ENCODE measurements around the gene MYBL2.

DNA sequence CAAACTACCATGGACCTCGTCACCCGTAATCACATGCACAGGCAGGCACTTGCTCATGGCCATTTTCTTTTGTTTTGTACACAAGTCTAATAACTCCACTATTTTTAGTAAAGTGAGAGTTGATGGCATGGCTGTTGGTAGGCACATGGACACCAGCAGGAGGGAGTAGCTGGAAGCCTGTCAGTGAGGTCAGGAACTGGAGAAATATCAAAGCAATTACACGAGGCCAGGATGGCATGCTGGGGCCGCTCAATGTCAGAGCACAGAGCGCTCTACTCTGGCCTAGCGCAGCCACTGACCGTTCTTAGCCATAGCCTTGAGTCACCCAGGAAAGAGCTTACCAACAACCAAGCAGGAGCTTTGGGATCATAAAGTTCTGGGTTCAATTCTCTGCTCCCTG is 96.0 kb downstream of the MYBL2 start:
- TF ChIP-seq, protein P1, sequence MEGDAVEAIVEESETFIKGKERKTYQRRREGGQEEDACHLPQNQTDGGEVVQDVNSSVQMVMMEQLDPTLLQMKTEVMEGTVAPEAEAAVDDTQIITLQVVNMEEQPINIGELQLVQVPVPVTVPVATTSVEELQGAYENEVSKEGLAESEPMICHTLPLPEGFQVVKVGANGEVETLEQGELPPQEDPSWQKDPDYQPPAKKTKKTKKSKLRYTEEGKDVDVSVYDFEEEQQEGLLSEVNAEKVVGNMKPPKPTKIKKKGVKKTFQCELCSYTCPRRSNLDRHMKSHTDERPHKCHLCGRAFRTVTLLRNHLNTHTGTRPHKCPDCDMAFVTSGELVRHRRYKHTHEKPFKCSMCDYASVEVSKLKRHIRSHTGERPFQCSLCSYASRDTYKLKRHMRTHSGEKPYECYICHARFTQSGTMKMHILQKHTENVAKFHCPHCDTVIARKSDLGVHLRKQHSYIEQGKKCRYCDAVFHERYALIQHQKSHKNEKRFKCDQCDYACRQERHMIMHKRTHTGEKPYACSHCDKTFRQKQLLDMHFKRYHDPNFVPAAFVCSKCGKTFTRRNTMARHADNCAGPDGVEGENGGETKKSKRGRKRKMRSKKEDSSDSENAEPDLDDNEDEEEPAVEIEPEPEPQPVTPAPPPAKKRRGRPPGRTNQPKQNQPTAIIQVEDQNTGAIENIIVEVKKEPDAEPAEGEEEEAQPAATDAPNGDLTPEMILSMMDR (optimal IDR thresholded peaks at IDR 0.05 in 1 of 3, IDR thresholded peaks at IDR 0.05 in 1 of 3, conservative IDR thresholded peaks at IDR 0.05 in 1 of 3; ENCODE audit: extremely low read depth in 1 of 3, insufficient read depth in 2 of 3, low read length in 3 of 3): no peak
- no peak for TF ChIP-seq EZH2 (IDR thresholded peaks at IDR 0.05; ENCODE audit: low read length)
